Body of pancreas (tissue), 4 donors: ENCODE data around the gene CCL18. TPM values are rescaled to one million over a fixed set of nuclear protein-coding genes. Genes with fewer than 3 reads are reported as not detected.
"Not testable (repeated sequence)": the region's sequence is repeated elsewhere in the genome, so short reads cannot be mapped to it uniquely, and the experiment has no call there.

Source experiments
- ATAC-seq: fragments of 150-250 bp; one replicate; pipeline ENCODE4 v1.9.1; 2016
- DNase-seq, 4 donors: peaks; one replicate each; pipeline ENCODE4 v3.0.0-alpha.2; 2019
- H3K27ac ChIP-seq, 4 donors: fragments of 200-600 bp; sonication (generic); 1 replicate in 3 of 4; 2 replicates in 1 of 4; pipeline versions ENCODE4 v1.5.1 to v1.6.1; 2016 to 2019; ENCODE audit warnings: mild to moderate bottlenecking in 1 of 4, mixed read lengths in 1 of 4, moderate library complexity in 1 of 4
- H3K27me3 ChIP-seq, 2 donors: fragments of 200-600 bp; sonication (generic); one replicate each; pipeline ENCODE4 v1.6.0; 2016; ENCODE audit warnings: mild to moderate bottlenecking in 1 of 2
- H3K36me3 ChIP-seq, 2 donors: fragments of 200-600 bp; sonication (generic); replicated peaks in 1 of 2; 2 replicates each; pipeline ENCODE4 v1.5.1; 2016; ENCODE audit warnings: low read depth in 2 of 2; ENCODE audit not compliant: insufficient read depth in 1 of 2
- H3K4me1 ChIP-seq: fragments of 200-600 bp; sonication (generic); one replicate; pipeline ENCODE4 v1.6.0; 2016
- H3K4me3 ChIP-seq, 2 donors: fragments of 200-600 bp; sonication (generic); 1 replicate in 1 of 2; 2 replicates in 1 of 2; pipeline ENCODE4 v1.5.1; 2016 to 2019
- H3K9me3 ChIP-seq, 3 donors: fragments of 200-600 bp; sonication (generic); 1 replicate in 2 of 3; 2 replicates in 1 of 3; pipeline ENCODE4 v1.5.1; 2016
- POLR2A ChIP-seq, 3 donors: fragments of 450-650 bp; IDR thresholded peaks; one replicate each; pipeline ENCODE4 v1.6.1; 2016; ENCODE audit warnings: antibody characterized with exemption in 3 of 3, mild to moderate bottlenecking in 2 of 3
- WGBS, 2 donors: methylation state at CpG; one replicate each; pipeline ENCODE4 v1.1.5; 2017; 5-methylcytosine and 5-hydroxymethylcytosine counted together
- intact Hi-C: fragments of 100-400 bp; cut with DNase I; formaldehyde crosslinking; loops from one replicate; pipeline ENCODE4 v1.15.1; 2023
- total RNA-seq, 2 donors: library from RNA; depleted of rRNA; stranded (reverse); fragments of >200 nt; gene quantifications; one replicate each; pipeline ENCODE4 v1.1.0, GENCODE V29; 2016
- TF ChIP-seq, protein P1 (sequence below), 7 experiments: fragments of 450-650 bp in 4 of 7; fragments of 200-600 bp in 3 of 7; sonication (generic) in 3 of 7; IDR thresholded peaks; one replicate each; pipeline ENCODE4 v1.5.1; 2016 to 2019; ENCODE audit warnings: antibody characterized with exemption in 7 of 7

CCL18 gene
- total RNA-seq, 2 donors from 2014 or later, result not detected

DNA sequence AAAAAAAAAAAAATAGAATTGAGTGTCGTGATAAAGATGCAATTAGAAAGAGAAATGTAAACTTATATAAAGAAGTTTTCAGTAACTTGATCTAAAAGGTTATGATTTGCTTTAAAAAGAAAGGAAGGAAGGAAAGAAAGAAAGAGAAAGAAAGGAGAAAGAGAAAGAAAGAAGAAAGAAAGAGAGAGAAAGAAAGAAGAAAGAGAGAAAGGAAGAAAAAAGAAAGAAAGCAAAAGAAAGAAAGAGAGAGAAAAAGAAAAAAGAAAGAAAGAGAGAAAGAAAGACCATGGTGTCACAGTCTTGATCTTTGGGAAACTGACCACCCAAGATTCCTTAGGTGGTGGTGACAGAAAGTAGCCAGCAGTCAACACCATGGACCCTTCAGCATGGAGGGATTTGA lies 30.2 kb downstream of the CCL18 start:
- no peak overlapping the region for H3K4me3 ChIP-seq
- H3K4me1 ChIP-seq, result no peaks in the 10 kb centered on the region
- intact Hi-C loops, result no loop called here
- no peaks in the 10 kb centered on the region for H3K36me3 ChIP-seq
- TF ChIP-seq, protein P1, sequence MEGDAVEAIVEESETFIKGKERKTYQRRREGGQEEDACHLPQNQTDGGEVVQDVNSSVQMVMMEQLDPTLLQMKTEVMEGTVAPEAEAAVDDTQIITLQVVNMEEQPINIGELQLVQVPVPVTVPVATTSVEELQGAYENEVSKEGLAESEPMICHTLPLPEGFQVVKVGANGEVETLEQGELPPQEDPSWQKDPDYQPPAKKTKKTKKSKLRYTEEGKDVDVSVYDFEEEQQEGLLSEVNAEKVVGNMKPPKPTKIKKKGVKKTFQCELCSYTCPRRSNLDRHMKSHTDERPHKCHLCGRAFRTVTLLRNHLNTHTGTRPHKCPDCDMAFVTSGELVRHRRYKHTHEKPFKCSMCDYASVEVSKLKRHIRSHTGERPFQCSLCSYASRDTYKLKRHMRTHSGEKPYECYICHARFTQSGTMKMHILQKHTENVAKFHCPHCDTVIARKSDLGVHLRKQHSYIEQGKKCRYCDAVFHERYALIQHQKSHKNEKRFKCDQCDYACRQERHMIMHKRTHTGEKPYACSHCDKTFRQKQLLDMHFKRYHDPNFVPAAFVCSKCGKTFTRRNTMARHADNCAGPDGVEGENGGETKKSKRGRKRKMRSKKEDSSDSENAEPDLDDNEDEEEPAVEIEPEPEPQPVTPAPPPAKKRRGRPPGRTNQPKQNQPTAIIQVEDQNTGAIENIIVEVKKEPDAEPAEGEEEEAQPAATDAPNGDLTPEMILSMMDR (IDR thresholded peaks at IDR 0.05), result no peak
- no peak for TF ChIP-seq POLR2A (IDR thresholded peaks at IDR 0.05)
- ATAC-seq (no peak), DNase-seq (no peak)
- H3K27ac ChIP-seq, result no peak overlapping the region
- H3K27me3 ChIP-seq, result no peaks in the 10 kb centered on the region
- WGBS, 2 donors, result 72 to 92% methylated on average over 1 of the region's 1 CpG
- no peaks in the 10 kb centered on the region for H3K9me3 ChIP-seq

DNA sequence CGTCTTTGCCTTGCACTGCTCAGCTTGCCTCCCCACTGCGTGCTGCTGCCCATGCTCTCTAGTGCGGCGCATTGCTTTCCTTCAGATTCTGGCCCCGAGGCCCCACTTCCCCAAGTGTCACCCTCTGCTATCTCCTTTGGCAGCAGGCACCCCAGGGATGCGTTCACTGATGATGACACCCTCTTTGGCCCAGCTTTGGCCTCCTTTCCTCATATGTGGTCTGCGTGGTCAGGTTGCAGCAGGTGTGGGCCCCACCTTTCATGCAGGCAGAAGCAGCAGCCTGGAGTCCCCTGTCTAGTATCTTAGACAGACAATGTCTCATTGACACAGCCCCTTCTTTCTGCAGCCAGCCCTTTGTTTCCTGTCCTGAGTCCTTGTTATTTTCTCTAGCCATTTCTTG lies 30.7 kb downstream of the CCL18 start:
- Histone ChIP-seq H3K27me3 (no peaks in the 10 kb centered on the region), H3K9me3 (no peaks in the 10 kb centered on the region), H3K4me1 (no peaks in the 10 kb centered on the region), H3K27ac (no peak overlapping the region), H3K36me3 (no peaks in the 10 kb centered on the region), H3K4me3 (no peak overlapping the region)
- TF ChIP-seq, protein P1 (IDR thresholded peaks at IDR 0.05), result no peak
- TF ChIP-seq POLR2A (IDR thresholded peaks at IDR 0.05), result no peak
- 84 to 90% methylated on average over 6 to 7 of the region's 7 CpGs for WGBS, 2 donors
- intact Hi-C loops, result no loop called here
- no peak for DNase-seq
- ATAC-seq, result no peak

DNA sequence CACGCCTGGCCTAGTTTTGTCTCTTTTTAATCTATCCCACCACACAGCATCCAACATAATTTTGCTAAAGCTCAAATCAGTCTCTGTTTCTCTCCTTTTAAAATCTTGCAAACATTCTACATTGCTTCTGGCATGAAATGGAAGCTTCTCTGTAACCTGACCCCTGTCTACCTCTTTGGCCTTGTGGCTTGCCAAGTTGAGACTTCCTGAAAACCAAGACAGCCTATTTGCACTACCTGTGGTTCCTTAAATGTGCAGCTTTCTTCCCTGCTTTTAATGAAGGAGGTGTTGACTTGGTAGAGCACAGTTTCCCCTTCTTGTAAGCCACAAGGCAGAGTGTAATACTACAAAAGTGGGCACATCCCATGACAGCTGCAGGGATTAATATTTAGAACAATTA lies 31.9 kb downstream of the CCL18 start:
- no peaks in the 10 kb centered on the region for H3K36me3 ChIP-seq
- 91 to 100% methylated on average over 1 of the region's 1 CpG for WGBS, 2 donors
- intact Hi-C loops, result no loop called here
- no peak overlapping the region for H3K27ac ChIP-seq
- no peaks in the 10 kb centered on the region for H3K9me3 ChIP-seq
- no peaks in the 10 kb centered on the region for H3K4me1 ChIP-seq
- TF ChIP-seq, protein P1 (IDR thresholded peaks at IDR 0.05), result no peak
- no peak for TF ChIP-seq POLR2A (IDR thresholded peaks at IDR 0.05)
- no peak overlapping the region for H3K4me3 ChIP-seq
- DNase-seq (no peak), ATAC-seq (no peak)
- no peaks in the 10 kb centered on the region for H3K27me3 ChIP-seq

DNA sequence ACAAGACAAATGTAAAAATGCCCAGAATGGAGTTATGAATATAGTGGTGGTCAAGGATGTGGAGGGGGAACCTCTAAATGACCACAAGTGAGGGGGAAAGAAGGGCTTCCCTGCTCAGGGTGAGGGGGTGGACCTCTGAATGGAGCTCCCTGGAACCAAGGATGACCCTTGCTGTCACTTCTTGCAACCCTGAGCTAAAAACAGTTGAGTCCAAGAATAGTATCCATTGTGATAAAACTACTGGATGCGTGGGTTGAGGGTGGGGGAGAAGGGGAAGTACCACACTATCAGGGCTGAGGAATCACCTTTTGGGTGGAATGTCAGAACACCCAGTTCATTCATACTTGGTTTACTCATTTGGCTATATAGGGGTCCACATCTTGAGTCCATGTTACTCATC lies 34.9 kb downstream of the CCL18 start:
- WGBS, 2 donors, result 63 to 92% methylated on average over 1 of the region's 1 CpG
- H3K27ac ChIP-seq, DNase-seq, H3K4me3 ChIP-seq, H3K36me3 ChIP-seq, ATAC-seq, H3K27me3 ChIP-seq, H3K9me3 ChIP-seq, H3K4me1 ChIP-seq, intact Hi-C loops: not testable (repeated sequence)

DNA sequence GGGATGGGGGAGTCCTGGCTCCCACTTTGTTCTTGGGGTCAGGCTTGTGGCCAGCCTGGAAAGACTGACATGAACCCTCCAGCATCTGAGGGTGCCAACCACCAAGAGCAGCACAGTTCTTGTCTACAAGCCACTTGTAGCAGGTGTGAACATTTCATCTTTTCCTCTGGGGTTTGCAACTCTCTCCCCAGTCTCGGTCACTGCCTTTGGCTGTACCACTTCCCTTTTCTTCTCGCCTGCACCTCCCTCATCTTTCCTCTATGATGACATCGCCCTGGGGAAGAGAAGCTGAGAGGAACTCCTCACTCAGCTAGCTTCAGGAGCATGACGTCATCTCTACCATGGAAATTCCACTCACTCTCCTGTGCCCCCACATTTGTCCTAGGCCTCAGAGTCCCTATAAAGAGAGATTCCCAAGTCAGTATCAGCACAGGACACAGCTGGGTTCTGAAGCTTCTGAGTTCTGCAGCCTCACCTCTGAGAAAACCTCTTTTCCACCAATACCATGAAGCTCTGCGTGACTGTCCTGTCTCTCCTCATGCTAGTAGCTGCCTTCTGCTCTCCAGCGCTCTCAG lies 39.4 kb downstream of the CCL18 start, which contains the start of gene CCL4:
TSS of gene CCL4 (plus strand) at position 427 of the 575 bp plus-strand sequence. CDS start at position 506, 79 bp downstream.
- H3K4me1 ChIP-seq, H3K27me3 ChIP-seq, H3K27ac ChIP-seq, H3K36me3 ChIP-seq, H3K4me3 ChIP-seq, H3K9me3 ChIP-seq, ATAC-seq, intact Hi-C loops: not testable (repeated sequence)
- DNase-seq, result peak in 1 of 4 donors; percentile 53
- 57 to 69% methylated on average over 6 of the region's 6 CpGs for WGBS, 2 donors

DNA sequence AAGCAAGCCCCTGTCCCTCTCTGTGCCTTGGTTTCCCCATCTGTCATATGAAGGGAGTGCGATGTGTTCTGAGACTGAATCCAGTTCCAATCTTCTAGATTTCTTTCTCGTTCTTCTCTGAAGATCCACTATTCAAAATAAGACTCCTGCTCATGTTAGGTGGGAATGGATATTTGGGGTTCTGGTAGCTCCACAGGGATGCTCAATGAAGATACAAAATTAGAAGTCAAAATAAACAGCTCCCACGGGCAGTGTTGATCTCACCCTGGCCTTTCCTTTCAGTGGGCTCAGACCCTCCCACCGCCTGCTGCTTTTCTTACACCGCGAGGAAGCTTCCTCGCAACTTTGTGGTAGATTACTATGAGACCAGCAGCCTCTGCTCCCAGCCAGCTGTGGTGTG lies 40.2 kb downstream of the CCL18 start:
- DNase-seq, H3K27me3 ChIP-seq, H3K9me3 ChIP-seq, H3K27ac ChIP-seq, H3K4me1 ChIP-seq, H3K36me3 ChIP-seq, H3K4me3 ChIP-seq, ATAC-seq, intact Hi-C loops: not testable (repeated sequence)
- WGBS, 2 donors, result 55 to 59% methylated on average over 7 of the region's 7 CpGs
